Suprapubic skin (tissue), 4 donors: ENCODE data around the gene HOMER1. TPM values are rescaled to one million over a fixed set of nuclear protein-coding genes. Genes with fewer than 3 reads are reported as not detected.
"Not testable (repeated sequence)": the region's sequence is repeated elsewhere in the genome, so short reads cannot be mapped to it uniquely, and the experiment has no call there.

ENCODE experiments used
- DNase-seq, 2 donors: peaks; one replicate each; pipeline ENCODE4 v3.0.0-alpha.2; 2019; ENCODE audit warnings: low spot score in 2 of 2
- H3K27ac ChIP-seq: fragments of 200-600 bp; sonication (generic); one replicate; pipeline ENCODE4 v1.5.1; 2019
- H3K27me3 ChIP-seq: fragments of 200-600 bp; sonication (generic); one replicate; pipeline ENCODE4 v1.5.1; 2019
- H3K36me3 ChIP-seq: fragments of 200-600 bp; sonication (generic); one replicate; pipeline ENCODE4 v1.5.1; 2019
- H3K4me1 ChIP-seq: fragments of 200-600 bp; sonication (generic); one replicate; pipeline ENCODE4 v1.5.1; 2019
- H3K4me3 ChIP-seq: fragments of 200-600 bp; sonication (generic); one replicate; pipeline ENCODE4 v1.5.1; 2019; ENCODE audit warnings: mild to moderate bottlenecking
- H3K9me3 ChIP-seq: fragments of 200-600 bp; sonication (generic); one replicate; pipeline ENCODE4 v1.5.1; 2019
- EP300 ChIP-seq: sonication (generic); formaldehyde crosslinking; IDR thresholded peaks from one replicate; pipeline ENCODE4 v1.6.1; 2017; ENCODE audit warnings: antibody characterized with exemption
- POLR2A ChIP-seq, 2 donors: fragments of 450-650 bp; IDR thresholded peaks; one replicate each; pipeline ENCODE4 v1.6.1; 2017; ENCODE audit warnings: antibody characterized with exemption in 2 of 2, mild to moderate bottlenecking in 2 of 2, moderate library complexity in 2 of 2
- POLR2AphosphoS5 ChIP-seq, 3 donors: sonication (generic); formaldehyde crosslinking; IDR thresholded peaks; one replicate each; pipeline ENCODE4 v1.6.1; 2017; ENCODE audit warnings: antibody characterized with exemption in 3 of 3
- WGBS: methylation state at CpG from one replicate; pipeline ENCODE4 v1.1.5; 2018; 5-methylcytosine and 5-hydroxymethylcytosine counted together
- total RNA-seq, 4 donors: library from RNA; depleted of rRNA; stranded (reverse); fragments of >200 nt; gene quantifications; one replicate each; pipeline ENCODE4 v1.1.0, GENCODE V29; 2016
- TF ChIP-seq, protein P1 (sequence below), 2 donors: fragments of 200-600 bp in 1 of 2; fragments of 450-650 bp in 1 of 2; sonication (generic) in 1 of 2; IDR thresholded peaks; one replicate each; pipeline ENCODE4 v1.5.1; 2016 to 2019; ENCODE audit warnings: antibody characterized with exemption in 2 of 2, mild to moderate bottlenecking in 1 of 2, moderate library complexity in 1 of 2

HOMER1 gene
- total RNA-seq, 4 donors from 2014 or later: 6.0 to 7.5 (median 7.0) TPM

DNA sequence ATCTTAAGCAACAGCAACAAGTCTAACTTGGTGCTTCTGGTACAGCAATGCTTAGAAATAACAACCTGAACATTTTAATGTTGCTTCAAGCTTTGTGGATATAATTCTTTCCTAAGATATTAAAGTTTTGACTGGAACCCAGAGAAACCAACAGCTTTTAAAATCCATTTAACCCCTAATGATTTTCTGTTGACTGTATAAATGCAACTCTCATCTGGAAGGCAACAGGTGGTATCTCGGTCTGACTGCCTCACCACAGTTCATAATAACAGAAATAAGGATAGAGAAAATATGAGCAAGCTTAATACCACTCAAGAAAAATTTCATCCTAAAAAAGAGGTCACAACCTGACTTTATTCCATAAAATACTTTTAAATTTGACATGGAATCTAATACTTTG, 116.9 kb downstream of the HOMER1 start:
- WGBS: 95% methylated on average over 1 of the region's 1 CpG
- Histone ChIP-seq H3K36me3 (no peaks in the 10 kb centered on the region), H3K27ac (no peak overlapping the region), H3K27me3 (no peaks in the 10 kb centered on the region), H3K9me3 (no peaks in the 10 kb centered on the region), H3K4me1 (no peaks in the 10 kb centered on the region), H3K4me3 (no peak overlapping the region)
- TF ChIP-seq EP300: no peak
- TF ChIP-seq, protein P1, sequence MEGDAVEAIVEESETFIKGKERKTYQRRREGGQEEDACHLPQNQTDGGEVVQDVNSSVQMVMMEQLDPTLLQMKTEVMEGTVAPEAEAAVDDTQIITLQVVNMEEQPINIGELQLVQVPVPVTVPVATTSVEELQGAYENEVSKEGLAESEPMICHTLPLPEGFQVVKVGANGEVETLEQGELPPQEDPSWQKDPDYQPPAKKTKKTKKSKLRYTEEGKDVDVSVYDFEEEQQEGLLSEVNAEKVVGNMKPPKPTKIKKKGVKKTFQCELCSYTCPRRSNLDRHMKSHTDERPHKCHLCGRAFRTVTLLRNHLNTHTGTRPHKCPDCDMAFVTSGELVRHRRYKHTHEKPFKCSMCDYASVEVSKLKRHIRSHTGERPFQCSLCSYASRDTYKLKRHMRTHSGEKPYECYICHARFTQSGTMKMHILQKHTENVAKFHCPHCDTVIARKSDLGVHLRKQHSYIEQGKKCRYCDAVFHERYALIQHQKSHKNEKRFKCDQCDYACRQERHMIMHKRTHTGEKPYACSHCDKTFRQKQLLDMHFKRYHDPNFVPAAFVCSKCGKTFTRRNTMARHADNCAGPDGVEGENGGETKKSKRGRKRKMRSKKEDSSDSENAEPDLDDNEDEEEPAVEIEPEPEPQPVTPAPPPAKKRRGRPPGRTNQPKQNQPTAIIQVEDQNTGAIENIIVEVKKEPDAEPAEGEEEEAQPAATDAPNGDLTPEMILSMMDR (IDR thresholded peaks at IDR 0.05): no peak
- no peak for TF ChIP-seq POLR2AphosphoS5 (IDR thresholded peaks at IDR 0.05)
- TF ChIP-seq POLR2A (IDR thresholded peaks at IDR 0.05): no peak
- DNase-seq: no peak

DNA sequence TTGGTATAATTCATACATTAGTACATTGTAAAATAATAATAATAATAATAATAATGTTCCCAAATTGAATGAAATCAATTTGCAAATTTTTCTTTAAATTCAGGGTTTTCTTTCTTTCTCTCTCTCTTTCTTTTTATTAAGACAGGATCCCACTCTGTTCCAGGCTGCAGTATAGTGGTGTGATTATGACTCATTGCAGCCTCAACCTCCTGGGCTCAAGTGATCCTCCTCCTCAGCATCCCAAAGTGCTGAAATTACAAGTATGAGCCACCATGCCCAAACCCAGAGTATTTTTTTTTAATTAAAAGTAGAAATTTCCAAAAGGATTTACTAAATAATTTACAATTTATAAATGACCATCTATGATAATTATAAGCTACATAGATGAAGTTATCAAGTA, 117.7 kb downstream of the HOMER1 start:
- Histone ChIP-seq H3K36me3 (no peaks in the 10 kb centered on the region), H3K27ac (no peak overlapping the region), H3K4me3 (no peak overlapping the region), H3K27me3 (no peaks in the 10 kb centered on the region), H3K9me3 (no peaks in the 10 kb centered on the region), H3K4me1 (no peaks in the 10 kb centered on the region)
- TF ChIP-seq POLR2A (IDR thresholded peaks at IDR 0.05) (no peak), EP300 (no peak), POLR2AphosphoS5 (IDR thresholded peaks at IDR 0.05) (no peak)
- TF ChIP-seq, protein P1 (IDR thresholded peaks at IDR 0.05): no peak
- no peak for DNase-seq

DNA sequence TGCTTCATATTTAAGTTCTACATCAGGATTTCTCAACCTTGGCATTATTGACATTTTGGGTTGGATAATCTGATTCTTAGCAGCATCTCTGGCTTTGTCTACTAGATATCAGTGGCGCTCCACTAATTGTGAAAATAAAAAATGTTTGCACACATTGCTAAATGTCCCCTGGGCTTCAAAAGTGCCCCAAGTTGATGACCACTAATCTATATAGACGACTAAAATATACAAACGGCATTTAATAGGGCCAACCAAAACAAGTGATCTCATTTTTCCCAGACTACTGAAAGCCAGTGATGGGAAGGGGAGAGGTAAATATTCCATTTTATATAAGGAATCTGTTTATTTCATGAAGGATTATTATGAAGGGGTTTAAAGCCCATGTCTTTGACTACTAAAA, 118.6 kb downstream of the HOMER1 start:
- no peak for DNase-seq
- 77% methylated on average over 3 of the region's 3 CpGs for WGBS
- TF ChIP-seq, protein P1 (IDR thresholded peaks at IDR 0.05): no peak
- TF ChIP-seq POLR2AphosphoS5 (IDR thresholded peaks at IDR 0.05) (no peak), POLR2A (IDR thresholded peaks at IDR 0.05) (no peak), EP300 (no peak)
- Histone ChIP-seq H3K9me3 (no peaks in the 10 kb centered on the region), H3K27ac (no peak overlapping the region), H3K36me3 (no peaks in the 10 kb centered on the region), H3K4me1 (no peaks in the 10 kb centered on the region), H3K4me3 (no peak overlapping the region), H3K27me3 (no peaks in the 10 kb centered on the region)

DNA sequence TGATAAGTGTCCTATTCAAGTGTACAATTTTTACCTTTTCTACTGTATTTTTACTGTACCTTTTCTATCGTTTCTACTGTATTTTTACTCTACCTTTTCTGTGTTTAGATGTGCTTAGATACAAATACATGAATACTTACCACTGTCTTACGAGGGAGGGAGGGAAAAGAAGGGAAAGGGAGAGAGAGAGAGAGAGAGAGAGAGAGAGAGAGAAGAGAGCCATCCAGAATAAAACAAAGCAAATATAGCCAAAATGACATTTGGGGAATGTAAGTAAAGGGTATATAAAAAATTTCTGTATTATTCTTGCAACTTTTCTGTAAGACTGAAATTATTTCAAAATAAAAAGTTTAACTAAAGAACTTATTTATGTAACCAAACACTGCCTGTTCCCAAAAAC, 121.2 kb downstream of the HOMER1 start:
- Histone ChIP-seq H3K27ac (no peak overlapping the region), H3K9me3 (no peaks in the 10 kb centered on the region), H3K4me3 (no peak overlapping the region), H3K27me3 (no peaks in the 10 kb centered on the region), H3K4me1 (no peaks in the 10 kb centered on the region), H3K36me3 (no peaks in the 10 kb centered on the region)
- TF ChIP-seq POLR2AphosphoS5 (IDR thresholded peaks at IDR 0.05) (no peak), EP300 (no peak), POLR2A (IDR thresholded peaks at IDR 0.05) (no peak)
- TF ChIP-seq, protein P1 (IDR thresholded peaks at IDR 0.05): no peak
- DNase-seq: no peak
- 81% methylated on average over 2 of the region's 2 CpGs for WGBS

DNA sequence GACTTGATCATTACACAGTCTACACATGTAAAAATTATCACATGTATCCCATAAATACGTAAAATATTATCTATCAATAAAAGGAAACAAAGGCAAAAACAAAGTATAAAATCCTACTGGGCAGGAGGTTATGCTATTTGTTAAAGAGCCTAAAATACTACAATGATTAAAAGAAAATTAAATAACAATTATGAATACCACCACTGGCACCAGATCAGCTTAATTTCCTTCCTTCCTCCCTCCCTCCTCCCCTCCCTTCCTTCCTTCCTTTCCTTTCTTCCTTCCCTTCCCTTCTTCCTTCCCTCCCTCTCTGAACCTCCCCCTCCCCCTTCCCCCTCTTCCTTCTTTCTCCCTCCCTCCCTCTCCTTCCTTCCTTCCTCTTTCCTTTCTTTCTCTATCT, 127.3 kb downstream of the HOMER1 start:
- 98% methylated on average over 1 of the region's 1 CpG for WGBS
- DNase-seq: no peak
- no peaks in the 10 kb centered on the region for H3K27me3 ChIP-seq

DNA sequence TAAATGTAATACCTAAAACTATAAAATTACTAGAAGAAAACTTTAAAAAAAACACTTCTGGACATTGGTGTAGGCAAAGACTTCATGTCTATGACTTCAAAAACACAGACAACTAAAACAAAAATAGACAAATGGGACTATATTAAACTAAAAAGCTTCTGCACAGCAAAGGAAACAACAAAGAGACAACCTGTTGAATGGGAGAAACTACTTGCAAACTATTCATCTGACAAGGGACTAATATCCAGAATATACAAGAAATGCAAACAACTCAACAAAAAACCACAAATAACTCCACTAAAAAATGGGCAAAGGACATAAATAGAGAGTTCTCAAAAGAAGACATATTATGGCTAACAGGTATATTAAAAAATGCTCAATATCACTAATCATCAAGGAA, 128.8 kb downstream of the HOMER1 start:
- H3K4me3 ChIP-seq, H3K27ac ChIP-seq, H3K9me3 ChIP-seq, H3K4me1 ChIP-seq, DNase-seq, H3K36me3 ChIP-seq, H3K27me3 ChIP-seq: not testable (repeated sequence)

More for the DNA sequence above, 127.3 kb downstream of the HOMER1 start:
- Histone ChIP-seq H3K4me1 (no peaks in the 10 kb centered on the region), H3K4me3 (no peak overlapping the region), H3K27ac (no peak overlapping the region), H3K36me3 (no peaks in the 10 kb centered on the region), H3K9me3 (no peaks in the 10 kb centered on the region)
- no peak for TF ChIP-seq POLR2AphosphoS5 (IDR thresholded peaks at IDR 0.05)
- no peak for TF ChIP-seq POLR2A (IDR thresholded peaks at IDR 0.05)
- TF ChIP-seq, protein P1 (IDR thresholded peaks at IDR 0.05): no peak
- TF ChIP-seq EP300: no peak
